ENCODE data around the gene VIPR1.

The VIPR1 gene

GRCh38 chr3:42502429-42503250, at the start of gene VIPR1:
TSS of gene VIPR1 (plus strand) at chr3:42502643. CDS start at chr3:42502736, 93 bp downstream.
- no peak for FAIRE-seq

- FAIRE-seq, result no peak
These were observed 46.2 kb upstream of the VIPR1 start for GRCh38 chr3:42456211-42456610.

GRCh38 chr3:42459151-42459550, 43.3 kb upstream of the VIPR1 start:
- FAIRE-seq, result no peak

GRCh38 chr3:42461762-42462161, 40.7 kb upstream of the VIPR1 start:
- FAIRE-seq, result no peak

GRCh38 chr3:42463093-42463492, 39.4 kb upstream of the VIPR1 start:
- FAIRE-seq, result no peak

- no peak for FAIRE-seq
These were observed 34.3 kb upstream of the VIPR1 start for GRCh38 chr3:42468111-42468510.

GRCh38 chr3:42472555-42472954, 29.9 kb upstream of the VIPR1 start:
- FAIRE-seq, result no peak

- FAIRE-seq, result no peak
These were observed 29.1 kb upstream of the VIPR1 start for GRCh38 chr3:42473083-42473932.

- FAIRE-seq, result no peak
These were observed 26.0 kb upstream of the VIPR1 start for GRCh38 chr3:42476225-42477125.

- no peak for FAIRE-seq
These were observed 24.7 kb upstream of the VIPR1 start for GRCh38 chr3:42477696-42478095.

- no peak for FAIRE-seq
These were observed 23.6 kb upstream of the VIPR1 start for GRCh38 chr3:42478830-42479229.

GRCh38 chr3:42486814-42487565, 15.5 kb upstream of the VIPR1 start:
- no peak for FAIRE-seq

- FAIRE-seq, result no peak
These were observed 13.8 kb upstream of the VIPR1 start for GRCh38 chr3:42488687-42489086.

GRCh38 chr3:42489116-42489936, 13.1 kb upstream of the VIPR1 start:
- FAIRE-seq, result no peak

GRCh38 chr3:42489937-42490227, 12.6 kb upstream of the VIPR1 start:
- no peak for FAIRE-seq

GRCh38 chr3:42490243-42490642, 12.2 kb upstream of the VIPR1 start:
- FAIRE-seq, result no peak

GRCh38 chr3:42491881-42492507, 10.4 kb upstream of the VIPR1 start:
- FAIRE-seq, result no peak

- no peak for FAIRE-seq
These were observed 9.8 kb upstream of the VIPR1 start for GRCh38 chr3:42492508-42493080.

- no peak for FAIRE-seq
These were observed 9.2 kb upstream of the VIPR1 start for GRCh38 chr3:42493126-42493797.

- no peak for FAIRE-seq
These were observed 8.7 kb upstream of the VIPR1 start for GRCh38 chr3:42493798-42494151.
